Testis (tissue), 3 donors: ENCODE data around the gene MAP2K4. TPM values are rescaled to one million over a fixed set of nuclear protein-coding genes. Genes with fewer than 3 reads are reported as not detected.

Experiments
- DNase-seq: peaks from one replicate; pipeline ENCODE4 v3.0.0-alpha.2; 2019
- H3K27ac ChIP-seq, 2 donors: fragments of 200-600 bp; sonication (generic); one replicate each; pipeline ENCODE4 v1.5.1; 2019
- H3K27me3 ChIP-seq: fragments of 200-600 bp; sonication (generic); one replicate; pipeline ENCODE4 v1.5.1; 2019
- H3K36me3 ChIP-seq: fragments of 200-600 bp; sonication (generic); one replicate; pipeline ENCODE4 v1.5.1; 2017; ENCODE audit warnings: low read depth; ENCODE audit errors: missing control alignments
- H3K4me1 ChIP-seq: fragments of 200-600 bp; sonication (generic); one replicate; pipeline ENCODE4 v1.5.1; 2019
- H3K4me3 ChIP-seq, 2 donors: fragments of 200-600 bp; sonication (generic); one replicate each; pipeline ENCODE4 v1.5.1; 2017 to 2019
- H3K9me3 ChIP-seq: fragments of 200-600 bp; sonication (generic); one replicate; pipeline ENCODE4 v1.5.1; 2017
- POLR2A ChIP-seq: fragments of 450-650 bp; IDR thresholded peaks from one replicate; pipeline ENCODE4 v1.6.1; 2017; ENCODE audit warnings: antibody characterized with exemption, mild to moderate bottlenecking, moderate library complexity
- WGBS, 2 donors: methylation state at CpG; one replicate each; pipeline ENCODE4 v1.1.5; 2018; 5-methylcytosine and 5-hydroxymethylcytosine counted together
- intact Hi-C: fragments of 100-400 bp; cut with DNase I; formaldehyde crosslinking; loops from one replicate; pipeline ENCODE4 v1.15.1; 2023; ENCODE audit warnings: low total_unique reads
- polyA plus RNA-seq: library from polyadenylated mRNA; stranded (reverse); fragments of 350-450 nt; fragmentation: Illumina TruSeq; extraction: RNeasy Lipid Tissue Mini Kit (QIAGEN cat#74804); gene quantifications from one replicate; pipeline ENCODE4 v1.2.3, GENCODE V29; 2014; ENCODE audit warnings: low read depth, low replicate concordance; ENCODE audit not compliant: insufficient read depth
- total RNA-seq, 2 donors: library from RNA; depleted of rRNA; stranded (reverse); fragments of >200 nt; gene quantifications; one replicate each; pipeline ENCODE4 v1.2.3, GENCODE V29; 2016
- TF ChIP-seq, protein P1 (sequence below), 3 experiments: fragments of 450-650 bp in 2 of 3; fragments of 200-600 bp in 1 of 3; sonication (generic) in 1 of 3; IDR thresholded peaks; one replicate each; pipeline ENCODE4 v1.5.1; 2016 to 2019; ENCODE audit warnings: antibody characterized with exemption in 3 of 3, mild to moderate bottlenecking in 2 of 3, moderate library complexity in 1 of 3

Gene MAP2K4
- total and polyA plus RNA-seq, 3 donors from 2014 or later: 22.4 to 47.7 (median 46.3) TPM

DNA sequence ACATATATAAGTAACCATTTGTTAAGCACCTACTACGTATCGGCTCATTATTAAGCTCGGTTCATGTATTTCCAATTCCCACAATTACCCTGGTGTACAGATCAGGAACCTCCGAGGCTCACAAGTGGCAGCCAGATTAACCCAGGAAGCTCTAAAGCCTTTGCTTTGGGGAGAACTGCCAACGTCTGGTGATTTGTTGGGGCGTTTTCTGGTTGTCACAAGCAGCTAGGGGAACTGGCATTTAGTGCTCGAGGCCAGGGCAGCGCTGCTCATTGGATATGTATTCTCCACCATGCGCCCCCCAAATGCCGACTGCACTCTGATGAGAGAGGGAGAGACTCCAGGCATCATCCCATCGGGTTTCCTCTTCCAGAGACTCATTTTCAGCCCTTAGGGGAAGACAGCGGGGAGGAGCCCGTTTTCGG, 23.9 kb upstream of the MAP2K4 start:
- no peak for TF ChIP-seq POLR2A
- TF ChIP-seq, protein P1, sequence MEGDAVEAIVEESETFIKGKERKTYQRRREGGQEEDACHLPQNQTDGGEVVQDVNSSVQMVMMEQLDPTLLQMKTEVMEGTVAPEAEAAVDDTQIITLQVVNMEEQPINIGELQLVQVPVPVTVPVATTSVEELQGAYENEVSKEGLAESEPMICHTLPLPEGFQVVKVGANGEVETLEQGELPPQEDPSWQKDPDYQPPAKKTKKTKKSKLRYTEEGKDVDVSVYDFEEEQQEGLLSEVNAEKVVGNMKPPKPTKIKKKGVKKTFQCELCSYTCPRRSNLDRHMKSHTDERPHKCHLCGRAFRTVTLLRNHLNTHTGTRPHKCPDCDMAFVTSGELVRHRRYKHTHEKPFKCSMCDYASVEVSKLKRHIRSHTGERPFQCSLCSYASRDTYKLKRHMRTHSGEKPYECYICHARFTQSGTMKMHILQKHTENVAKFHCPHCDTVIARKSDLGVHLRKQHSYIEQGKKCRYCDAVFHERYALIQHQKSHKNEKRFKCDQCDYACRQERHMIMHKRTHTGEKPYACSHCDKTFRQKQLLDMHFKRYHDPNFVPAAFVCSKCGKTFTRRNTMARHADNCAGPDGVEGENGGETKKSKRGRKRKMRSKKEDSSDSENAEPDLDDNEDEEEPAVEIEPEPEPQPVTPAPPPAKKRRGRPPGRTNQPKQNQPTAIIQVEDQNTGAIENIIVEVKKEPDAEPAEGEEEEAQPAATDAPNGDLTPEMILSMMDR (IDR thresholded peaks at IDR 0.05): peak in 2 of 3 experiments; percentile 9 to 27
- 1 to 2% methylated on average over 11 to 13 of the region's 14 CpGs for WGBS, 2 donors
- peaks cover 4% of the 10 kb centered on the region for H3K4me1 ChIP-seq
- H3K27ac ChIP-seq: peak overlapping the region; percentile 85 to 90
- H3K27me3 ChIP-seq: no peaks in the 10 kb centered on the region
- no peaks in the 10 kb centered on the region for H3K9me3 ChIP-seq
- H3K4me3 ChIP-seq: peak overlapping the region; percentile 87 to 95
- peak; percentile 50 for DNase-seq
- H3K36me3 ChIP-seq: no peaks in the 10 kb centered on the region
- intact Hi-C loops: no loop called here

- WGBS, 2 donors: 1 to 2% methylated on average over 22 to 55 of the region's 74 CpGs
- Histone ChIP-seq H3K4me3 (peak within 1 kb of the TSS; percentile 87 to 95), H3K27me3 (no peaks in the 10 kb centered on the region), H3K9me3 (no peaks in the 10 kb centered on the region), H3K27ac (peak within 1 kb of the TSS; percentile 85 to 90), H3K36me3 (no peaks in the 10 kb centered on the region), H3K4me1 (peaks cover 4% of the 10 kb centered on the region)
- peak; percentile 98 for DNase-seq
- TF ChIP-seq POLR2A: peak; percentile 86
- TF ChIP-seq, protein P1 (IDR thresholded peaks at IDR 0.05): no peak
- intact Hi-C loops: no loop called here
Measured at GRCh38 chr17:11997147-11997971, 23.3 kb upstream of the MAP2K4 start, which contains the start of gene ZNF18. ZNF18 (minus strand) TSS chr17:11997475; CDS start chr17:11992829, 4,646 bp downstream.

- intact Hi-C loops: no loop called here
- no peak for DNase-seq
- no peak for TF ChIP-seq POLR2A
- TF ChIP-seq, protein P1 (IDR thresholded peaks at IDR 0.05): no peak
- H3K4me1 ChIP-seq: peaks cover 4% of the 10 kb centered on the region
- 32 to 52% methylated on average over 4 of the region's 4 CpGs for WGBS, 2 donors
- H3K27me3 ChIP-seq: no peaks in the 10 kb centered on the region
- H3K36me3 ChIP-seq: no peaks in the 10 kb centered on the region
- peak overlapping the region; percentile 87 to 95 for H3K4me3 ChIP-seq
- H3K9me3 ChIP-seq: no peaks in the 10 kb centered on the region
- peak overlapping the region; percentile 78 to 88 for H3K27ac ChIP-seq
Measured at GRCh38 chr17:11997972-11998233, 22.8 kb upstream of the MAP2K4 start.

GRCh38 chr17:11999696-12000095, 21.0 kb upstream of the MAP2K4 start:
- peaks cover 4% of the 10 kb centered on the region for H3K4me1 ChIP-seq
- H3K9me3 ChIP-seq: no peaks in the 10 kb centered on the region
- intact Hi-C loops: no loop called here
- H3K4me3 ChIP-seq: no peak overlapping the region
- no peaks in the 10 kb centered on the region for H3K36me3 ChIP-seq
- H3K27ac ChIP-seq: no peak overlapping the region
- TF ChIP-seq, protein P1 (IDR thresholded peaks at IDR 0.05): no peak
- TF ChIP-seq POLR2A: no peak
- WGBS, 2 donors: 84 to 88% methylated on average over 5 of the region's 5 CpGs
- H3K27me3 ChIP-seq: no peaks in the 10 kb centered on the region
- DNase-seq: no peak

GRCh38 chr17:12007466-12007865, 13.2 kb upstream of the MAP2K4 start:
- Histone ChIP-seq H3K27ac (no peak overlapping the region), H3K36me3 (no peaks in the 10 kb centered on the region), H3K4me1 (no peaks in the 10 kb centered on the region), H3K27me3 (no peaks in the 10 kb centered on the region), H3K4me3 (no peak overlapping the region), H3K9me3 (no peaks in the 10 kb centered on the region)
- 84 to 92% methylated on average over 5 of the region's 5 CpGs for WGBS, 2 donors
- intact Hi-C loops: no loop called here
- TF ChIP-seq, protein P1 (IDR thresholded peaks at IDR 0.05): no peak
- TF ChIP-seq POLR2A: no peak
- no peak for DNase-seq
